Measurements from ENCODE around the gene PXDC1.

PXDC1 gene

DNA sequence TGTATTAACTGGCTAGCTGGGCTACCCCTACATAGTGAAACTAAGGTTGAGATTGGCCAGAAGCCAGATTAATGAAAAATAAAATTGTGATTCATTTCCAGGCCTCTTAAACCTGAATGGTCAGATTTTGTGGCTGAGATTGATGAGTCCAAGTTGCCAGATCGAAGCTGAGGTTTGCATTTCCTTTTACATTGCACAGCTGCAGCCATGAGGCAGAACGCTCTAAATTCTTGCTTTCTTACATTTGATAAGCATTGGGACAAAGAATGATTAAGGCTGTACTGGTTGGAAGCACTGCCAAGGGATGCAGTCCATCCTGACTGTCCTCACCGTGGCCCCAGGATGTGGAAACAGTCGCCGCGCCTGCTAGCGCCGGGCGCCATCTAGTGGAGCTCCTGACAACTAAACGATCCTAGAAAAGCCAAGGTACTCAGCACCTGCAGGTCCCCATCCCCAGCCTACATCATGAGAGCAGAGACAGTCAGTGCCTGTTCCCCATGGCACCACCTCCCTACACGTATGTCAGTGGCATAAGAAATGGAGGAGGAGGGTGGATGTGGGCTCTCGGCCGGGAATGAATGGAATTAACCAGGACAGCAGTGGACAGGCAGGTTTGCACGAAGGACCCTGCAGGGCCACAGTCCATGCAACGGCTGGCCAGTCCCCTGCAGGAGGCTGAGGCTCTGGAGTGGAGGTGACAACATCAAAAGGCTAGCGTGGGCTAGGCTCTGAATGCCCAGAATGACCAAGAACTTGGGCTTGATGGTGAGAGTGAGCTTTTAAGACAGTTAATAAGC is 19.0 kb downstream of the PXDC1 start:
- TF ChIP-seq, protein P1, sequence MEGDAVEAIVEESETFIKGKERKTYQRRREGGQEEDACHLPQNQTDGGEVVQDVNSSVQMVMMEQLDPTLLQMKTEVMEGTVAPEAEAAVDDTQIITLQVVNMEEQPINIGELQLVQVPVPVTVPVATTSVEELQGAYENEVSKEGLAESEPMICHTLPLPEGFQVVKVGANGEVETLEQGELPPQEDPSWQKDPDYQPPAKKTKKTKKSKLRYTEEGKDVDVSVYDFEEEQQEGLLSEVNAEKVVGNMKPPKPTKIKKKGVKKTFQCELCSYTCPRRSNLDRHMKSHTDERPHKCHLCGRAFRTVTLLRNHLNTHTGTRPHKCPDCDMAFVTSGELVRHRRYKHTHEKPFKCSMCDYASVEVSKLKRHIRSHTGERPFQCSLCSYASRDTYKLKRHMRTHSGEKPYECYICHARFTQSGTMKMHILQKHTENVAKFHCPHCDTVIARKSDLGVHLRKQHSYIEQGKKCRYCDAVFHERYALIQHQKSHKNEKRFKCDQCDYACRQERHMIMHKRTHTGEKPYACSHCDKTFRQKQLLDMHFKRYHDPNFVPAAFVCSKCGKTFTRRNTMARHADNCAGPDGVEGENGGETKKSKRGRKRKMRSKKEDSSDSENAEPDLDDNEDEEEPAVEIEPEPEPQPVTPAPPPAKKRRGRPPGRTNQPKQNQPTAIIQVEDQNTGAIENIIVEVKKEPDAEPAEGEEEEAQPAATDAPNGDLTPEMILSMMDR (IDR thresholded peaks at IDR 0.05; ENCODE audit: control extremely low read depth, extremely low read depth, low read depth, missing control alignments): peak; percentile 79
- ChIA-PET CTCF (interaction anchor here (0.6 to 6.9 kb wide), 47 partner anchors 8 to 982 kb away, joined by 3 to 112 read pairs (median 4); partner anchors contain the start of genes MYLK4 and PSMG4), POLR2A (no interaction called here)
- peak; percentile 74 for DNase-seq (ENCODE audit: extremely low spot score)

DNA sequence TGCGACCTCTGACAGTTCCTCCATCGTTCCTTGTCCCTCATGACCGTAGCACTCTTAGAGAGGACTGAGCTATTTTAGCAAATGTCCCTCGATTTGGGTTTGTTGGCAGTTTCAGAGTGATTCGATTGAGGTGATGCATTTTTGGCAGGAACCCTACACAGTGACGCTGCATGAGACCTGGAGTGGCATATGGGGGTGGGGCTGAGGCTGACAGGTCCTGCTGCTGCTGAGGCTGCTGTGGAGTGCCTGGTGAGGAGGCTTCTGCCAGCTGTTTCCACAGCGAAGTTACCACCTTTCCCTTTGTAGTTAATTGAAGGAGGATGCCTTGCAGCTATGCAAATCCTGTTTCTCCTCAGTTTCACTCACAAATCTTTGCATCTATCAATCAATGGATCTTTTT is 19.8 kb downstream of the PXDC1 start:
- POLR2A ChIA-PET: no interaction called here
- CTCF ChIA-PET: interaction anchor here (0.8 to 6.9 kb wide), 35 partner anchors 9 to 981 kb away, joined by 3 to 112 read pairs (median 4); partner anchors contain the start of genes MYLK4 and PSMG4
- TF ChIP-seq, protein P1 (IDR thresholded peaks at IDR 0.05; ENCODE audit: control extremely low read depth, extremely low read depth, low read depth, missing control alignments): no peak
- no peak for DNase-seq (ENCODE audit: extremely low spot score)

DNA sequence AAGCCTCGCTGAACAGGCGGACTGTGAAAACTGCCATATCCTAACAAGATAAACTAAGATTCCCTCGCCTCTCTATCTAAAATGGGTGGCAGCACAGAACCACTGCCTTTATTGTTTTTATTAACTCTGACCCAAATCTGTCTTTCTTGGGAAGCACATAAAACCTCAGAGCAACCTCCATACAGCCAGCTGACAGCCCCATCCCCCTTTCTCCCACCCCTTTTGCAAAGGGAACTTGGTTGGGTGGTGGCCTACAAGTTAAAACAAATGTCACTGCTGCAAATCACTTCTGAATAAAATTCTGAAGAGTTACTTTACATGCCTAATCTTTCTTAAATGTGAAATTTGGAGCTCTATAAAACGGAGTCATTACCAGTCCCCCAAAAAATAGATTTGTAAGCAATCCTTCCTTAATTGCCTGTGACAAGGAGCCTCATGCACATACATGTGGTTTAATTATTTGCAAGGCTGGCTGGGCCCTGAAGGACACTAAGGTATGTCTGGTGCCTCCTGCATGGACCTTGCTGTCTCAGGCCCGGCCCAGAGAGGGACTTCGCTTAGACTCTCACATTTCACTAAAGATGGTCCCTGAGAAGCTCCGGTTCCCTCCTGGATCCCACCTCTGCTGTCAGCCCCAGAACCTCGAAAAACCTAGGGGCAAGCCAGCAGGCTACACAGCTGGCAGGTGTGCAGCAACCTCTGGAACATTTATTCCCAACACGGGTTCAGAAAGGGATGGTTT is 21.7 kb downstream of the PXDC1 start:
- TF ChIP-seq, protein P1 (IDR thresholded peaks at IDR 0.05; ENCODE audit: control extremely low read depth, extremely low read depth, low read depth, missing control alignments): no peak
- DNase-seq (ENCODE audit: extremely low spot score): no peak
- ChIA-PET CTCF (interaction anchor here (1.3 to 6.9 kb wide), 3 partner anchors 12 to 447 kb away, joined by 3 to 112 read pairs (median 12); no protein-coding TSS in a partner anchor), POLR2A (no interaction called here)

DNA sequence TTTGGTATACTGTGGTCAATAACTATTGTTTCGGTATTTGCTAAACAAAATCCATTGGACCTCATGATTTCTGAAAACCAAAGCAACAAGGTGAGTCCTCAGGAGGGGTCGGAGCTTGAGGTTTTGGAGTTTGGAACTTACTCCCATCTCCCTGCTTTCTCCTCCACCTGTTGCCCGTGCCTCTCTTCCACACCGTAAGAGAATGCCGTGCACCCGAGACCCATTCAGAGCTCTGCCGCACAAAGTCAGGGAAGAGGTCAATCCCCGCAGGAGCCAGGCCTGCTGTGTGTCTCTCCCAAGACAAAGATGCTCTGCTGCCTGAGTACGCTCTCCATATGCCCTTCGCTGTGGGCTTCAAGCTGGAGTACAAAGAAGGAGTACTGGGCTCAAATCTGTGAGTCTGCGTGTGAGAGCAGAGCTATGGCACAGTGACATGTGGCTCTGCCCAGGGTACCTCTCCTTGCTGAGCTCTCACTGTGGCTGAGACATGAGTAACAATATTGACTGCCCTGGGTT is 23.9 kb downstream of the PXDC1 start:
- CTCF ChIA-PET: interaction anchor here (2.2 to 6.9 kb wide), 3 partner anchors 14 to 445 kb away, joined by 7 to 112 read pairs (median 12); no protein-coding TSS in a partner anchor
- no peak for DNase-seq (ENCODE audit: extremely low spot score)
- TF ChIP-seq, protein P1 (IDR thresholded peaks at IDR 0.05; ENCODE audit: control extremely low read depth, extremely low read depth, low read depth, missing control alignments): no peak
- POLR2A ChIA-PET: no interaction called here

GRCh38 chr6:3727036-3727435 is 24.5 kb downstream of the PXDC1 start:
- ChIA-PET CTCF (interaction anchor here (2.2 kb wide), 1 partner anchor 21 kb away, joined by 7 read pairs; no protein-coding TSS in a partner anchor), POLR2A (no interaction called here)
- TF ChIP-seq, protein P1 (IDR thresholded peaks at IDR 0.05; ENCODE audit: control extremely low read depth, extremely low read depth, low read depth, missing control alignments): no peak
- no peak for DNase-seq (ENCODE audit: extremely low spot score)

GRCh38 chr6:3726421-3726820 is 25.1 kb downstream of the PXDC1 start:
- DNase-seq (ENCODE audit: extremely low spot score): peak; percentile 55
- POLR2A ChIA-PET: no interaction called here
- TF ChIP-seq, protein P1 (IDR thresholded peaks at IDR 0.05; ENCODE audit: control extremely low read depth, extremely low read depth, low read depth, missing control alignments): no peak
- CTCF ChIA-PET: interaction anchor here (2.2 kb wide), 1 partner anchor 22 kb away, joined by 7 read pairs; no protein-coding TSS in a partner anchor

Data from GM10248 (cell line).